ENCODE measurements around the gene LILRA2.

DNA sequence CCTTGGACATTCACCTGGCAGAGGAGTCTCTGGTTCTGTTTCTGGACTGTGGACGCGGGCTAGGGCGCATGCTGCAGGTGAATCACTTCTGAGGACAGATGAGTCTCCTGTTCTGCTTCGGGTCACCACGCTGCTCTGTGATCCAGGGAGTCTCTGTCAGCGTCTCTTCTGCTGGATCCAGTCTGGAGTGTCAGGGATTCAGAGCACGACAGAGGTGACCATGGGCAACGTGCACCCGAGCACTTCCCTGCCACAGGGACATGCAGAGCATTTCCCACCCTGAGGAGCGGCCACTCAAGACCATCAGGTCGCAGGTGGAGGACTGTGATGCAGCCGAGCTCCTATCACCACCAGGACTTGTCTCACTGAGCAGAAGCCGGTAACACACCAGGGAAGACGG is 24.4 kb upstream of the LILRA2 start:
- TF ChIP-seq, protein P1, sequence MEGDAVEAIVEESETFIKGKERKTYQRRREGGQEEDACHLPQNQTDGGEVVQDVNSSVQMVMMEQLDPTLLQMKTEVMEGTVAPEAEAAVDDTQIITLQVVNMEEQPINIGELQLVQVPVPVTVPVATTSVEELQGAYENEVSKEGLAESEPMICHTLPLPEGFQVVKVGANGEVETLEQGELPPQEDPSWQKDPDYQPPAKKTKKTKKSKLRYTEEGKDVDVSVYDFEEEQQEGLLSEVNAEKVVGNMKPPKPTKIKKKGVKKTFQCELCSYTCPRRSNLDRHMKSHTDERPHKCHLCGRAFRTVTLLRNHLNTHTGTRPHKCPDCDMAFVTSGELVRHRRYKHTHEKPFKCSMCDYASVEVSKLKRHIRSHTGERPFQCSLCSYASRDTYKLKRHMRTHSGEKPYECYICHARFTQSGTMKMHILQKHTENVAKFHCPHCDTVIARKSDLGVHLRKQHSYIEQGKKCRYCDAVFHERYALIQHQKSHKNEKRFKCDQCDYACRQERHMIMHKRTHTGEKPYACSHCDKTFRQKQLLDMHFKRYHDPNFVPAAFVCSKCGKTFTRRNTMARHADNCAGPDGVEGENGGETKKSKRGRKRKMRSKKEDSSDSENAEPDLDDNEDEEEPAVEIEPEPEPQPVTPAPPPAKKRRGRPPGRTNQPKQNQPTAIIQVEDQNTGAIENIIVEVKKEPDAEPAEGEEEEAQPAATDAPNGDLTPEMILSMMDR (optimal IDR thresholded peaks at IDR 0.05 in 1 of 3, IDR thresholded peaks at IDR 0.05 in 1 of 3, conservative IDR thresholded peaks at IDR 0.05 in 1 of 3; ENCODE audit: extremely low read depth in 1 of 3, insufficient read depth in 2 of 3, low read length in 3 of 3): no peak
- no peak for TF ChIP-seq EZH2 (IDR thresholded peaks at IDR 0.05; ENCODE audit: low read length)
